ENCODE results near the gene BCR.
A peak's percentile ranks its signal among the peaks of the same experiment; 100 is the strongest.

Gene BCR

GRCh38 chr22:23179381-23180299 lies 669 bp upstream of the BCR start:
- DNase-seq (ENCODE audit: low read depth), result no peak
- H3K4me3 ChIP-seq (ENCODE audit: low read depth, low read length), result peak overlapping the region; percentile 52

GRCh38 chr22:23180893-23181720 lies 798 bp downstream of the BCR start:
- in situ Hi-C loops (cut with HindIII; ENCODE audit: low sequenced_read_pairs), result no loop called here
- DNase-seq (ENCODE audit: low read depth), result no peak
- no peak for TF ChIP-seq CTCF (IDR thresholded peaks at IDR 0.05; ENCODE audit: low read depth, low read length, missing control alignments)
- peak overlapping the region; percentile 52 for H3K4me3 ChIP-seq (ENCODE audit: low read depth, low read length)

More at GRCh38 chr22:23179381-23180299, 669 bp upstream of the BCR start:
- in situ Hi-C loops (cut with HindIII; ENCODE audit: low sequenced_read_pairs), result no loop called here
- TF ChIP-seq CTCF (IDR thresholded peaks at IDR 0.05; ENCODE audit: low read depth, low read length, missing control alignments), result no peak

- DNase-seq (ENCODE audit: low read depth), result no peak
- no peak for TF ChIP-seq CTCF (IDR thresholded peaks at IDR 0.05; ENCODE audit: low read depth, low read length, missing control alignments)
- peak overlapping the region; percentile 52 for H3K4me3 ChIP-seq (ENCODE audit: low read depth, low read length)
- in situ Hi-C loops (cut with HindIII; ENCODE audit: low sequenced_read_pairs), result no loop called here
Observed at GRCh38 chr22:23181721-23182308, 1.5 kb downstream of the BCR start.

GRCh38 chr22:23182309-23183060 lies 2.2 kb downstream of the BCR start:
- DNase-seq (ENCODE audit: low read depth), result no peak
- in situ Hi-C loops (cut with HindIII; ENCODE audit: low sequenced_read_pairs), result no loop called here
- TF ChIP-seq CTCF (IDR thresholded peaks at IDR 0.05; ENCODE audit: low read depth, low read length, missing control alignments), result no peak

GRCh38 chr22:23183061-23183698 lies 2.9 kb downstream of the BCR start:
- peak overlapping the region; percentile 52 for H3K4me3 ChIP-seq (ENCODE audit: low read depth, low read length)
- in situ Hi-C loops (cut with HindIII; ENCODE audit: low sequenced_read_pairs), result no loop called here
- DNase-seq (ENCODE audit: low read depth), result peak; percentile 36
- TF ChIP-seq CTCF (IDR thresholded peaks at IDR 0.05; ENCODE audit: low read depth, low read length, missing control alignments), result no peak

More at GRCh38 chr22:23182309-23183060, 2.2 kb downstream of the BCR start:
- H3K4me3 ChIP-seq (ENCODE audit: low read depth, low read length), result peak overlapping the region; percentile 52

Data from astrocyte of the cerebellum (primary cell).